ENCODE measurements around the gene MICU1.

GRCh38 chr10:72625276-72625607, 637 bp downstream of the MICU1 start:
- TF ChIP-seq POLR2A (IDR thresholded peaks at IDR 0.05) (no peak), CTCF (IDR thresholded peaks at IDR 0.05) (no peak)
